Thoracic aorta endothelial cell (primary cell): Measurements from ENCODE around the gene MVB12A. TPM values are rescaled to one million over a fixed set of nuclear protein-coding genes. Genes with fewer than 3 reads are reported as not detected.

Experiments
- total RNA-seq: library from RNA; depleted of rRNA; stranded (reverse); fragments of >200 nt; gene quantifications from 2 replicates; pipeline ENCODE4 v1.2.3, GENCODE V29; 2012

MVB12A gene
- 29.5 and 40.0 TPM in 2 replicates for total RNA-seq

GRCh38 chr19:17419621-17420474 is at the start of gene MVB12A:
TSS of gene MVB12A (plus strand) at chr19:17420047. CDS start at chr19:17420136, 89 bp downstream.

GRCh38 chr19:17376935-17377600 is 42.8 kb upstream of the MVB12A start, which contains the start of gene PLVAP:
TSS of gene PLVAP (minus strand) at chr19:17377342. CDS start at chr19:17377288, 54 bp downstream.

GRCh38 chr19:17393914-17394313 is 25.9 kb upstream of the MVB12A start, which contains the start of gene CCDC194:
TSS of gene CCDC194 (minus strand) at chr19:17394196. CDS start at chr19:17394158, 38 bp downstream.

GRCh38 chr19:17405250-17406045 is 14.4 kb upstream of the MVB12A start, which contains the start of gene BST2:
TSS of gene BST2 (minus strand) at chr19:17405630. CDS start at chr19:17405575, 55 bp downstream.

GRCh38 chr19:17448131-17448967 is 28.5 kb downstream of the MVB12A start, which contains the start of gene TMEM221:
TSS of gene TMEM221 (minus strand) at chr19:17448668. CDS start at chr19:17448462, 206 bp downstream.

GRCh38 chr19:17460372-17461230 is 40.8 kb downstream of the MVB12A start, which contains the start of gene NXNL1:
TSS of gene NXNL1 (minus strand) at chr19:17460926. CDS start at chr19:17460869, 57 bp downstream.

GRCh38 chr19:17470068-17470841 is 50.4 kb downstream of the MVB12A start, which contains the start of gene SLC27A1:
TSS of gene SLC27A1 (plus strand) at chr19:17470524. CDS start at chr19:17470541, 17 bp downstream.

Other genes starting within 250 kb of the MVB12A start
- 10.5 and 18.6 TPM in 2 replicates for gene USE1, start 204.7 kb upstream of the MVB12A start, total RNA-seq
- 5.5 and 5.9 TPM in 2 replicates for gene OCEL1, start 193.8 kb upstream of the MVB12A start, total RNA-seq
- 20.1 and 36.8 TPM in 2 replicates for gene NR2F6, start 174.1 kb upstream of the MVB12A start, total RNA-seq
- 7.0 and 15.1 TPM in 2 replicates for gene USHBP1, start 155.3 kb upstream of the MVB12A start, total RNA-seq
- 89.1 and 89.2 TPM in 2 replicates for gene BABAM1, start 152.6 kb upstream of the MVB12A start, total RNA-seq
- 1.5 and 1.6 TPM in 2 replicates for gene ANKLE1, start 138.1 kb upstream of the MVB12A start, total RNA-seq
- gene ABHD8, start 116.6 kb upstream of the MVB12A start, total RNA-seq = 6.3 and 9.0 TPM in 2 replicates
- gene MRPL34, start 114.2 kb upstream of the MVB12A start, total RNA-seq = 40.0 and 48.0 TPM in 2 replicates
- gene DDA1, start 110.5 kb upstream of the MVB12A start, total RNA-seq = 26.6 and 27.0 TPM in 2 replicates
- 3.2 and 4.3 TPM in 2 replicates for gene ANO8, start 85.2 kb upstream of the MVB12A start, total RNA-seq
- gene GTPBP3, start 82.5 kb upstream of the MVB12A start, total RNA-seq = 13.0 and 20.0 TPM in 2 replicates
- 2.5 and 3.6 TPM in 2 replicates for gene PLVAP, start 42.7 kb upstream of the MVB12A start, total RNA-seq
- gene CCDC194, start 25.9 kb upstream of the MVB12A start, total RNA-seq = 0.13 and 0.50 TPM in 2 replicates
- 35.6 and 46.1 TPM in 2 replicates for gene BST2, start 14.4 kb upstream of the MVB12A start, total RNA-seq
- not detected in 2 replicates for gene TMEM221, start 28.6 kb downstream of the MVB12A start, total RNA-seq
- not detected in 2 replicates for gene NXNL1, start 40.9 kb downstream of the MVB12A start, total RNA-seq
- 9.3 TPM in 2 replicates for gene SLC27A1, start 50.5 kb downstream of the MVB12A start, total RNA-seq
- 45.3 and 53.1 TPM in 2 replicates for gene PGLS, start 91.6 kb downstream of the MVB12A start, total RNA-seq
- gene COLGALT1, start 135.6 kb downstream of the MVB12A start, total RNA-seq = 70.7 and 83.5 TPM in 2 replicates